Psoas muscle (tissue), 8 donors: Measurements from ENCODE around the gene GPR132. TPM values are rescaled to one million over a fixed set of nuclear protein-coding genes. Genes with fewer than 3 reads are reported as not detected.

Experiments
- ATAC-seq, 4 donors: fragments of 200-7000 bp; cut with Tn5 transposase; one replicate each; pipeline ENCODE4 v1.9.1; 2020; ENCODE audit warnings: moderate library complexity in 3 of 4, mild to moderate bottlenecking in 2 of 4
- DNase-seq, 2 donors: peaks; one replicate each; pipeline ENCODE4 v3.0.0-alpha.2; 2020
- H3K27ac ChIP-seq: fragments of 200-600 bp; one replicate; pipeline ENCODE4 v1.8.0; 2022
- H3K27me3 ChIP-seq, 3 donors: fragments of 200-600 bp in 1 of 3; one replicate each; pipeline versions ENCODE4 v1.6.1 to v1.8.0; 2013 to 2022; ENCODE audit warnings: low read length in 2 of 3, mild to moderate bottlenecking in 2 of 3, moderate library complexity in 1 of 3; ENCODE audit not compliant: insufficient read depth in 3 of 3
- H3K36me3 ChIP-seq, 2 donors: fragments of 200-600 bp in 1 of 2; one replicate each; pipeline versions ENCODE4 v1.6.1 to v1.8.0; 2013 to 2022; ENCODE audit warnings: low read depth in 1 of 2, mild to moderate bottlenecking in 1 of 2, moderate library complexity in 1 of 2; ENCODE audit not compliant: insufficient read depth in 1 of 2
- H3K4me1 ChIP-seq: fragments of 200-600 bp; one replicate; pipeline ENCODE4 v1.8.0; 2022
- H3K4me3 ChIP-seq: fragments of 200-600 bp; one replicate; pipeline ENCODE4 v1.8.0; 2022; ENCODE audit warnings: mild to moderate bottlenecking
- H3K9me3 ChIP-seq: fragments of 200-600 bp; one replicate; pipeline ENCODE4 v1.8.0; 2022
- WGBS, 3 donors: extraction: QIAGEN DNeasy Blood & Tissue Kit; methylation state at CpG; one replicate each; pipeline versions ENCODE4 v1.1.6 to v1.1.7; 2013; 5-methylcytosine and 5-hydroxymethylcytosine counted together
- intact Hi-C, 2 donors: fragments of 100-400 bp; cut with DNase I; formaldehyde crosslinking; loops; one replicate each; pipeline versions ENCODE4 v1.11.0 to v1.14.2; 2022
- polyA plus RNA-seq, 3 donors: library from polyadenylated mRNA; stranded (reverse); fragments of 200-250 nt; gene quantifications; one replicate each; pipeline ENCODE4 v1.2.3, GENCODE V29; 2013
- total RNA-seq, 4 donors: library from RNA; stranded (reverse); fragmentation: NEBNext Ultra II Directional in 2 of 4; extraction: Animal tissue kit (Norgen Biotek cat#: 25700) in 2 of 4; gene quantifications; one replicate each; pipeline versions ENCODE4 v1.2.1 to v1.2.4, GENCODE V29; 2021 to 2023
- TF ChIP-seq, protein P1 (sequence below): fragments of 200-600 bp; IDR thresholded peaks from one replicate; pipeline ENCODE4 v1.8.0; 2022; ENCODE audit warnings: antibody characterized with exemption
- donor health status: healthy with polysubstance abuse.
- donor health status: DM: no; HTN: no; CAD: no; lungs with moderate emphysema.
- donor health status: Bipolar disorder and iron deficiency.
- donor health status: healthy.
- donor health status: DM: yes; HTN: yes; CAD: no.
- donor health status: DM: no; HTN: no; CAD: no.
- donor health status: DM: no; HTN: no; CAD: no.
- donor health status: DM: yes; HTN: yes; CAD: no.

The GPR132 gene
- total and polyA plus RNA-seq, 7 donors, result 0.08 to 0.60 (median 0.34) TPM

DNA sequence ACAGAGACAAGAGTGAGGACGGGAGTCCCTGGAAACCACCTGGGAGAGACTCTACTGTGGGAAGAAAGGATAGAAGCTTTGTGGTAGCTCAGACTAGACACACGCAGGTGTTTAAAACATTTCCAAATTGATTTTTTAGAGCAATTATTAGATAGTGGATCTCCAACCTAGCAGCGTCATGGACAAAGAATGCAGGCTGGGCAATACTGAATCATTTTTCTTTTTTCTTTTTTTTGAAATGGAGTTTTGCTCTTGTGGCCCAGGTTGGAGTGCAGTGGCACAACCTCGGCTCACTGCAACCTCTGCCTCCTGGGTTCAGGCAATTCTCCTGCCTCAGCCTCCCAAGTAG, 13.1 kb downstream of the GPR132 start:
- TF ChIP-seq, protein P1, sequence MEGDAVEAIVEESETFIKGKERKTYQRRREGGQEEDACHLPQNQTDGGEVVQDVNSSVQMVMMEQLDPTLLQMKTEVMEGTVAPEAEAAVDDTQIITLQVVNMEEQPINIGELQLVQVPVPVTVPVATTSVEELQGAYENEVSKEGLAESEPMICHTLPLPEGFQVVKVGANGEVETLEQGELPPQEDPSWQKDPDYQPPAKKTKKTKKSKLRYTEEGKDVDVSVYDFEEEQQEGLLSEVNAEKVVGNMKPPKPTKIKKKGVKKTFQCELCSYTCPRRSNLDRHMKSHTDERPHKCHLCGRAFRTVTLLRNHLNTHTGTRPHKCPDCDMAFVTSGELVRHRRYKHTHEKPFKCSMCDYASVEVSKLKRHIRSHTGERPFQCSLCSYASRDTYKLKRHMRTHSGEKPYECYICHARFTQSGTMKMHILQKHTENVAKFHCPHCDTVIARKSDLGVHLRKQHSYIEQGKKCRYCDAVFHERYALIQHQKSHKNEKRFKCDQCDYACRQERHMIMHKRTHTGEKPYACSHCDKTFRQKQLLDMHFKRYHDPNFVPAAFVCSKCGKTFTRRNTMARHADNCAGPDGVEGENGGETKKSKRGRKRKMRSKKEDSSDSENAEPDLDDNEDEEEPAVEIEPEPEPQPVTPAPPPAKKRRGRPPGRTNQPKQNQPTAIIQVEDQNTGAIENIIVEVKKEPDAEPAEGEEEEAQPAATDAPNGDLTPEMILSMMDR, result no peak
- intact Hi-C loops, result no loop called here
- Histone ChIP-seq H3K4me3 (no peak overlapping the region), H3K36me3 (no peaks in the 10 kb centered on the region), H3K27me3 (peaks cover 0 to 6% (median 0%) of the 10 kb centered on the region in 3 donors), H3K27ac (no peak overlapping the region), H3K9me3 (no peaks in the 10 kb centered on the region), H3K4me1 (no peaks in the 10 kb centered on the region)
- DNase-seq (no peak), ATAC-seq (no peak)
- WGBS, 3 donors, result 71 to 82% (median 74%) methylated on average over 4 of the region's 4 CpGs

DNA sequence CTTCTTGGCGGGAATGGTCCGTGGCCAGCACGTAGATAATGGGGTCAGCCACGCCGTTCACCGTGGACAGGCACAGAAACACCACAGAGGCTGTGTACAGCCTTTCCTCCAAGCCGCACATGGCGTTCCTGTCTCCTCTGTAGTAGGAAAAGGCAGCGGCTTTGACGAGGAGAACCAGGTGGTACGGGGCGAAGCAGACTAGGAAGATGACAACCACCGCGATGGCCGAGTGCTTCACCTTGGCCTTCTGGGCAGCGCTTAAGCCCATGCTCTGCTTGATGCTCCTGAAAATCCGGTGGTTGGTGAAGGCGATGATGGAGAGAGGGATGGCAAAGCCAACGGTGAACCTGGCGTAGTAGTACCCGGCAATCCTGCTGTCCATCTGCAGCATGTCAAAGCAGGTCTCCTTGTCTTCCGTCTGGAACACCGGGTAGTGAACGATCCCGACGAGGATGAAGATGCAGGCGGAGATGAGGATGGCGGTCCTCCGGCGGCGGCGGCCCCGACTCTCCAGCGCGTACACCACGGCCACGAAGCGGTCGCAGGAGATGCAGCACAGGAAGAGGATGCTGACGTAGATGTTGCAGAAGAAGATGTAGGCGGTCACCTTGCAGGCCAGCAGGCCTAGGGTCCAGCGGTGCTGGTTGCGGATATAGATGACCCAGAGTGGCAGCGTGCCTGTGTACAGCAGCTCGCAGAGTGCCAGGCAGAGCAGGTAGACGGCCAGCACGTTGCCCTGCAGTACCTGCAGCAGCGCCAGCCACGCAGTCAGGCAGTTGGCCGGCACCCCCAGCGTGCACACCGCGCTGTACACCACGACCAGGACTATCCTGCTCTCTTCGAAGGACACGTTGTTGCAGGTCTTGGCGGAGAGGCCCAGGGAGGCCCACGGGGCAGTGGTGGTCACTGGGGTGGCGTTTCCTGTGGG, 13.8 kb downstream of the GPR132 start:
- Histone ChIP-seq H3K4me1 (no peaks in the 10 kb centered on the region), H3K27ac (no peak overlapping the region), H3K36me3 (no peaks in the 10 kb centered on the region), H3K4me3 (no peak overlapping the region), H3K27me3 (peaks cover 0 to 6% (median 0%) of the 10 kb centered on the region in 3 donors), H3K9me3 (no peaks in the 10 kb centered on the region)
- intact Hi-C loops, result no loop called here
- peak in 1 of 2 donors; percentile 38 for DNase-seq
- ATAC-seq, result no peak
- 89 to 91% (median 90%) methylated on average over 59 of the region's 59 CpGs for WGBS, 3 donors
- TF ChIP-seq, protein P1, result no peak

DNA sequence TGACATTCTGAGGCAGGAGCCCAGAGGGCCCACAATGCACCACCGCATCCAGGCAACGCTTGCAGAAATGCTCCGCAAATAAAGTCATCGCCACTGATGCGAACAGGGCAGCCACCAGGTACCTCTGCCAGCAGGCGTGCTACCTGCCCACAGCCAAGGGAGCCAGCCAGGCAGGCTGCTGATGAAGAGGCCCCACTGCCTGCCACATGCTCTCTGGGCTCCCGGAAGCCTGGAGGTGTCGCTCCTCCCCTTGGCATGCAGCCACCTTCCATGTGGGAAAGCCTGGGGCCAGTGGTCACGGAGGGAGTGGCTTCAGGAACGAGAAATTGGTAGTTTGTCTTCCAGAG, 14.7 kb downstream of the GPR132 start:
- TF ChIP-seq, protein P1, result no peak
- WGBS, 3 donors, result 51 to 63% (median 57%) methylated on average over 10 of the region's 10 CpGs
- no peaks in the 10 kb centered on the region for H3K36me3 ChIP-seq

DNA sequence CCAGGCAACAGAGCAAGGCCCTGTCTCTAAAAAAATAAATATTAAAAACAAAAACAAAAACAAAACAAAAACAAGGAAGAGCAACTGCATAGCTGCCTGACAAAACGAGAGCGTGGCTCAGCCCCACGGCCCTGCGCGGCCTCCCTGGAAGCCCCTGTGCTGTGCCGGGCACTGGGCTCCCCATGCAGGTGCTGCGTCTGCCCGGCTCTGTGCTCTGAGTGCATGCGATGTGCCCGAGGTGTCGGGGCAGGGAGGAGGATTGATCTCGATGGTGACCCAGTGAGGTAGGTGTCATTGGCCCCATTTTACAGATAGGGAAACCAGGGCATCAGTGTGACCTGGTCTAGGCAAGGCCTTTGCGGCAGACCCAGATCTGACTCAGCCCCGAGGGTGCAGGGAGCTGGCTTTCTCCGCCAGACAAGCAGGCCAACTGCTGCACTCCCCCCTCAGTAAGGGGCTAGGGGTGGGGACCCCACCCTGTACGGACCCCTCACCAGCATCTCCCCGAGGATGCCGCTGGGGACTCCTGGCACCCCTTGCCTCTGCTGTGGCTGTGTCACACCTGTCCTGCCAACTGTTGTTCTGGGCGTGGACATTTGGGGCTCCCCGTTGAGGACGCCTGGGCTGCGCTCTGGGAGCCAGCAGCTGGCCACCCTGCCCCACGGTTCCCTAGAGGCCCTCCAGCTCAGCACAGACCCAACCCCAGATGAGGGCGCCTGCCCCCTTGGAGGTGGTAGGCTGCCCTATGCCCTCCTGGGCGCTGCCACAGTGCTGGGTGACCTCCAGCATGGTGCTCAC, 15.3 kb downstream of the GPR132 start:
- 77 to 88% (median 78%) methylated on average over 23 to 25 of the region's 25 CpGs for WGBS, 3 donors
- Histone ChIP-seq H3K27me3 (peaks cover 0 to 6% (median 0%) of the 10 kb centered on the region in 3 donors), H3K36me3 (no peaks in the 10 kb centered on the region), H3K4me3 (no peak overlapping the region), H3K9me3 (no peaks in the 10 kb centered on the region), H3K4me1 (no peaks in the 10 kb centered on the region), H3K27ac (no peak overlapping the region)
- intact Hi-C loops, result loop anchor here in 1 of 2 donors (5.0 kb wide), 1 partner anchor 283 kb away; no protein-coding TSS in a partner anchor
- DNase-seq (no peak), ATAC-seq (no peak)
- TF ChIP-seq, protein P1, result no peak

More for the DNA sequence above, 14.7 kb downstream of the GPR132 start:
- DNase-seq (peak in 1 of 2 donors; percentile 60), ATAC-seq (no peak)
- no peaks in the 10 kb centered on the region for H3K9me3 ChIP-seq
- intact Hi-C loops, result no loop called here
- no peaks in the 10 kb centered on the region for H3K4me1 ChIP-seq
- no peak overlapping the region for H3K4me3 ChIP-seq
- H3K27ac ChIP-seq, result no peak overlapping the region
- H3K27me3 ChIP-seq, result peaks cover 0 to 6% (median 0%) of the 10 kb centered on the region in 3 donors
